Measurements from ENCODE around the gene ATPAF1.
"Not testable (repeated sequence)": the region's sequence is repeated elsewhere in the genome, so short reads cannot be mapped to it uniquely, and the experiment has no call there.

The ATPAF1 gene, protein sequence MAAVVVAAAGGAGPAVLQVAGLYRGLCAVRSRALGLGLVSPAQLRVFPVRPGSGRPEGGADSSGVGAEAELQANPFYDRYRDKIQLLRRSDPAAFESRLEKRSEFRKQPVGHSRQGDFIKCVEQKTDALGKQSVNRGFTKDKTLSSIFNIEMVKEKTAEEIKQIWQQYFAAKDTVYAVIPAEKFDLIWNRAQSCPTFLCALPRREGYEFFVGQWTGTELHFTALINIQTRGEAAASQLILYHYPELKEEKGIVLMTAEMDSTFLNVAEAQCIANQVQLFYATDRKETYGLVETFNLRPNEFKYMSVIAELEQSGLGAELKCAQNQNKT

DNA sequence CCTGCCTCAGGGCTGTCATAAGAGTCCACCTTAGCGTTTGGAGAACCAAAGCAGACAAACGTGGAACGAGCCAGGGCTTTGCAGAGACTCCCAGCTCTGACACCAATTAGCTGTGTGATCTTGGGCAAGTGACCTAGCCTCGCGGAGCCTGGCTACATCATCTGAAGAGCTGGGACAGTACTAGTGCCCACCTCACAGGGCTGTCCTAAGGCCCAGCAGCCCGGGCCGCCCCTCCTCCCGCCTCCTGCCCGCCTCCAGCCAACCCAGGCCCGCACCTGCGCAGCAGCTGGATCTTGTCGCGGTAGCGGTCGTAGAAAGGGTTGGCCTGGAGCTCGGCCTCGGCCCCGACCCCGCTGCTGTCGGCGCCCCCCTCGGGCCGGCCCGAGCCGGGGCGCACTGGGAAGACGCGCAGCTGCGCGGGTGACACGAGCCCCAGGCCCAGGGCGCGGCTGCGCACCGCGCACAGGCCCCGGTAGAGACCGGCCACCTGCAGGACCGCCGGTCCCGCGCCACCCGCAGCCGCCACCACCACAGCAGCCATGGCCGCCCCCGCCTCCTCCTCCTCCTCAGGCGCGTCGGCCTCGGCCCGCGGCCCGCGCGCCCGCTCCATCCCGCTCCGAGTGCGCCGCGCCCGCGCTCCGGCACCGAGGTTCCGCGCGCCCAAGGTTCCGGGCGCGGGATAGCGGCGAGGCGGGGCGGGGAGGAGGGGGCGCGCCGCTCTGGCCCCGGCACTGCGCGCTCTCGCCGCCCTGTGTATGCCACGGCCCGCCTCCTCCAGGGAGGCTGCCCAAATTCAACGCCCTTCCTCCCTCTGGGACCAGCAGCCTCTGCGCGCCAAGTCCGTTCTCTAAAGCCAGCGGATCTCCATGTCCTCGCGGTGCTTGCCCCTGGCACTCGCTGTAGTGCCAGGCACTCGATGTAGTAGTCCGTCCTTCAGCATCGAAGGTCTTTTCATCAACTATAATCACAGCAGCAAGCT lies at the start of gene ATPAF1:
Gene ATPAF1 (minus strand): TSS at position 583 of the 979 bp plus-strand sequence. CDS start 42 bp downstream, at position 541.
- DNase-seq (ENCODE audit: low spot score): peak; percentile 30

DNA sequence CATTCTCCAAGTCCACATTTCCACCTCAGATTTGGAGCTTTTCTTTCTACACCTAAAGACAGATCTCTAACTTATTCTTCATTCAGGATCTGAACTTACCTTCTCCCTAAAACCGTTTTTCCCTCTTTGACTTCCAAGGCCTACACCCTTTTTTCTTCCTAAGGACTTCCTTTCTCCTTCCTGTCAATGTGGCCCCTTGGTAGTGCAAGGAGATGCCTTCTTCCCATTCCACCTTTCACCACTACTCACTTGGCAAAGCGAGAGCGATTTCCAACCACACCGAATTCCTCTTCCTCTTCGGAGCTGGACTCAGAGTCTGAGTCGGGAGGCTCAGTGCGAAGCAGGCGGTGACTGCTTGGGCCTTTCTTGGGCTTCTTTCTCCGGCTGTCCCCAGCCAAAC lies 49.5 kb upstream of the ATPAF1 start:
- no peak for DNase-seq (ENCODE audit: low spot score)

DNA sequence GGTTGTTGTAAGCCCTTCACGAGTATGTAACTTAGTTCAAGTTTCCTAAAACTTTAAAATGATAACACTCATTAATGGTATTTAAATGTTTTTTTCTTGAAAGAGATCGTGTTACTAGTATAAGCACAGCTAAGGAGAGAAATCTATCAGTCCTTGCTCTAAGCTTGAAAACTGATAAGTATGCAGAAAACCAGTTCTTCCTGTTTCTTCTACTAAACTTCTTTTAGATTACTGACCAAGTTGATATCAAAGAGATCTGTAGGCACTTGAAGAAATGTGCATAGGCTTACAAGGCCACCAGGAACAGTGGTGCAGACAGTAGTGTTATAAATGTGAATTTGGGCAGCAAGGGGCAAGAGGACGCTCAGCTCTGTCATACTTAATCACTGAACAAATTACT lies 46.8 kb upstream of the ATPAF1 start:
- DNase-seq (ENCODE audit: low spot score): no peak

DNA sequence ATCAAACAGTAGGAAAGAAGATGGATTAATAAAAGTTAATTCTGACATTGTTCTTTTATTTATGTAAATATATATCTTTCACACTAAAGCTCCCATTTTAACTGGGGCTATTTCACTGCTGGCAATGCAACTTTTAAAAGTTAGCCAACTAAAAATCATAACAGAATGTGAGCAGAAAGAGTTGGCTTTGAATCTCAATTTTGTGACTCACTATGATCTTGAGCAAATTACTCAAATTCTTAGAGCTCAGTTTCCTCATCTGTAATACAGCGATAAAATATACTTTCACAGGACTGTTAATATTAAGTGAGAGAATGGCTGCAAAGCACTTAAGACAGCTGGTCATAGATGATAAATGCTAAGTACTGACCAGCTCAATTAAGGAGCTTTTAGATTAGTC lies 40.0 kb upstream of the ATPAF1 start:
- no peak for DNase-seq (ENCODE audit: low spot score)

DNA sequence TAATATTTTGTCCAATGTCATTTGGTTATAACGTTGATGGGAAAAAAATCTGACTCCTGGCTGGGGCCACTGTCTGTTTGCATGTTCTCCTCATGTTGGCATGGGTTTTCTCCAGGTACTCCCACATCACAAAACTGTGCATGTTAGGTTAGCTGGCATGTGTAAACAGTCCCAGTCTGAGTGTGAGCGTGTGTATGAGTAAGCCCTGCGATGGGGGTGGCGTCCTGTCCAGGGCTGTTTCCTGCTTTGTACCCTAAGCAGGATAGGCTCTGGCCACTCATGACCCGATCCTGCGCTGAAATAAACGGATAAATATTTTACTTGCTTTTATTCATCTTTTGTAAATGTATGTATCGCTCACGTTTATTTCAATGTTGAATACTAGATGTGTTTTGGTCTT lies 37.2 kb upstream of the ATPAF1 start:
- no peak for DNase-seq (ENCODE audit: low spot score)

DNA sequence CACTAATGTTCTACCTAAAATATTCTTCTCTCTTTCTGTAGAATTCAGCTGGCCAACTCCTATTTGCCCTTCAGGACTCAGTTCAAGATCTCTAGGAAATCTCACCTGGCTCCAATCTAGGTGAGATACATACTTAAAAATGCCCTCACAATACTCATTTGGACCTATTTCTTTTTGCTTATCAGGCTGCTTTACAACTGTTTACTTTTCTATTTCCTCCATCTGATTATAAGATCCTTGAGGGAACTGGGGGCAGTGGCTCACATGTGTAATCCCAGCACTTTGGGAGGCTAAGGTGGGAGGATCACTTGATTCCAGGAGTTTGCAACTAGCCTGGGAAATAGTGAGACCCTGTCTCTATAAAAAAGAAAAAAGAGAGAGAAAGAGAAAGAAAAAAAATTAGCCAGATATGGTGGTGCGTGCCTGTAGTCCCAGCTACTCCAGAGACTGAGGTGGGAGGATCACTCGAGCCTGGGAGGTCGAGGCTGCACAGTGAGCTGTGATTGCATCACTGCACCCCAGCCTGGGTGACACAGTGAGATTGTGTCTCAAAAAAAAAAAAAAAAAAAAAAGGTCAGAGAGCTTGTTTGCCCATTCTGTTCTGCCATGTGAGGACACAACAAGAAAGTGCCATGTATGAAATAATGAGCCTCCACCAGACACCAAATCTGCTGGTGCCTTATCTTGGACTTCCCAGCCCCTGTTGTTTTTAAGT lies 35.9 kb upstream of the ATPAF1 start:
- no peak for DNase-seq (ENCODE audit: low spot score)

DNA sequence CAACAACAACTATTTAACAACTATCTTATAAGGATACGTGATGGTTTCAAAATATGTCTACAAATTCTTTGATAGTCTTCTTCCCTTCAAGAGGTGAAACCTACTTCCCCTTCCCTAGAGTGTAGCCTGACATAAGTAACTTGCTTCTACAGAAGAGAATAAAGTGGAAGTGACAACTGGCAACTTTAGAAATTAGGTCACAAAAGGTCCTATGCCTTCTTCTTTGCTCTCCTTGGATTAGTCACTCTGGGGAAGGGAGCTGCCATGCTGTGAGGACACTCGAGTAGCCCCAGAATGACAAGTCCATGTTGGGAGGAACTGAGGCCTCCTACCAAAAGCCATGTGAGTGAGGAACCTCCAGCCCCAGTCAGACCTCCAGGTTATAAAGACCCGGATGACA lies 31.5 kb upstream of the ATPAF1 start:
- DNase-seq (ENCODE audit: low spot score): no peak

DNA sequence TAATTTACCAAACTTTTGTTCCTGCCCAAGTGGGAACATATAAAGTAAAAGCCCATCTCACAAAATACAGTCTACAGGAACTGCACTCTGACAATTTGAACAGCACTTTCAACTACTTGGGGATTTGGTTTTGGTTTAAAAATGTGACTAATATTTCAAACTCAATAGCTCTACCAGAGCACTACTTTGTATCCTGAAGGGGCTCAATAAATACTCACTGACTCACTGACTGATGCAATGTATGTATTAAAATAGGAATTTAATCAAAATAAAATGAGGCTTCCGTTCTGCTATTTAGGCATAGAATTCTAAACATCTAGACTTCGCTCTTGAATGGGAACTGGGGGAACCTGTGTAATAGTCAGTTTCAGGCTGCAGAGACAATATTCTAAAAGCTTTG lies 28.9 kb upstream of the ATPAF1 start:
- DNase-seq (ENCODE audit: low spot score): no peak

DNA sequence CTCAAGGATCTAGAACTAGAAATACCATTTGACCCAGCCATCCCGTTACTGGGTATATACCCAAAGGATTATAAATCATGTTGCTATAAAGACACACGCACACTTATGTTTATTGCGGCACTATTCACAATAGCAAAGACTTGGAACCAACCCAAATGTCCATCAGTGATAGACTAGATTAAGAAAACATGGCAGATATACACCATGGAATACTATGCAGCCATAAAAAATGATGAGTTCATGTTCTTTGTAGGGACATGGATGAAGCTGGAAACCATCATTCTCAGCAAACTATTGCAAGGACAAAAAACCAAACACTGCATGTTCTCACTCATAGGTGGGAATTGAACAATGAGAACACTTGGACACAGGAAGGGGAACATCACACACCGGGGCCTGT lies 26.5 kb upstream of the ATPAF1 start:
- DNase-seq (ENCODE audit: low spot score): not testable (repeated sequence)

DNA sequence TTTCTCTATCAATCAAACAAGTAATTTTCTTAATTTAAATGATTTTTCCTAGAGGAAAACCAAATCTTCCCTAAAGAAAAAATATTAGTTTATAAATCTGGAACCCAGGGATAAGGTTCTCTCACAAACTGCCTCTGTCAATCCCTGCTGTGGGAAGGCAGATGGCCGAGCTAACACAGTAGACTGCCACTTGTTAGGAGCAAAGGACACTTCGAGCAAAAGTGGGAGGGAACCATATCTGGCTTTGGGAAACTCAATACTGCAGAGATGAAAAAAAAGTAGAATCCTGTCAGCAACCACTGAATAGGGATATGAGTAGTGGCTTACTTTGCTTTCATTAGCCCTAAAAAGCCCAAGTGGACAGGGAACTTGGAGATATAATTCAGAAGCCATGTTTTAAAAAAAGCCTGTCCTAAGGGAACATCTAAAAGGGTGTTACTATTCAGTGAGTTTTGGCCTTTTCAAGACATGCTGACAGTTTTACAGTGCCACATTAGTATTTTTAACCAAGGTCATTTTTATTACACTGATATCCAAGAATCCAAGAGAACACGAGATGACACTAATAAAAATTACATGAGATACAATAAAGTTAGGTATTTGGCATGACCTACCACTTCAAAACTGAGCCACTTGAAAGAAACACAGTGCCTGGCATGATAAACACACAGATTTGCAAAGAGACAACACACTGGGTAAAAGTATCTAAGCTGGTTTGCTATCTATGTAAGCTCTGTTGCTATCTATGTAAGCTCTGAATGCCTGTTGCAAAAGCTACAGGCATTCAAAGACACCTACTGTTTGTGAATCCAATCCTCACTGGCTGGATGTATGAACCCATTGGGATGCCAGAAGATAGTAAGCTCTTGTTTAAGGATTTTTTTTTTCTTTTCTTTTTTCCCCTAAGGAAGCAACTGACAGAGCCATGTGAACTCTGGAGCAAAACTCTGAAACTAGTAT lies 24.9 kb upstream of the ATPAF1 start:
- peak; percentile 25 for DNase-seq (ENCODE audit: low spot score)

DNA sequence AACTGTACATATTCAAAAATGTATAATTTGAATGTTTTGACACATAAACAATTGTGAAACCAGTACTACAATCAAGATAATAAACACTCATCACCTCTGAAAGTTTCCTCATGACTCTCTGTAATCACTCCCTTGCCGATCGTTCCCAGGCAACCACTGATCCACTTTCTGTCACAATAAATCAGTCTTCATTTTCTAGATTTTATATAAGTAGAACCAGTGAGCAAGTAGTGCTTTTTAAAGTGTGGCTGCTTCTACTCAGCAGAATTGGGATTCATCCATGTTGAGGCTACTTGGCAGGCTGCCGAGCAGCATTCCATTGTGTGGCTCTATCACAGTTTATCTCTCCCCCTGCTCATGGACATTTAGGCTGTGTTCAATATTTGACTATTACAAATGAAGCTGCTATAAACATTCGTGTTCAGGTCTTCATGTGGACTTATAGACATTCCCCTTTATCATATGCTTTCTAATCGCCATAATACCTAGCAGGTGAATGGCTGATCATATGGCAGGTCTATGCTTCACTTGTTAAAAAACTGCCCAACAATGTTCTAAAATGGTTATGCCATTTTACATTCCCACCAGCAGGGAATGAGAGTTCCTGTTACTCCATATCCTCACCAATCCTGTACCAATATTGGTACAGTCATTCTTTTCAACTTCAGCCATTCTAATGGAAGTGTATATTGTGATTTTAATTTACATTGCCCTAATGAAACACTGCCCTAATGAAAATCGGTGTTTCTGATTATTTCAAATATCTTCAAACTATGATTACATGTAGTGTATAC lies 24.0 kb upstream of the ATPAF1 start:
- DNase-seq (ENCODE audit: low spot score): no peak

DNA sequence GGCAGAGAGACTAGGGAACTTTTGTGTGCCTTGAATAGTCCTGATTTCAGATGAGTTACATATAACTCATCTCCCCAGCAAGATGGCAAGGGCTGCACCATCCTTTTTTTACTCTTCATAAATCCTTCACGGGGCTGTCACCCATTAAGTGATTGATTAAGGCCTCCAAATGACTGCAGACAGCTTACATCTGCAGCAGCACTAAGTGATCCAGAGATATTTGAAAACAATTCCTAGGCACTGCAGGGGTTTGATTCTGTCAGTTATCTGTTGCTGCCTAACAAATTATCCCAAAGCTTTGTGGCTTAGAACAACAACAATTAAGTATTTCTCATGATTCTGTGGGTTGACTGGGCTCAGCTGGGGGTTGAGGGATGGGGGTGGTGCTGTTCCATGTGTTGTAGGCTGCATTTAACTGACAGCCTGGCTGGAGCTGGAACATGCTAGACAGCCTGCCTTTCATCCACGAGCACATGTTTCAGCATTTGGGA lies 22.8 kb upstream of the ATPAF1 start:
- no peak for DNase-seq (ENCODE audit: low spot score)

DNA sequence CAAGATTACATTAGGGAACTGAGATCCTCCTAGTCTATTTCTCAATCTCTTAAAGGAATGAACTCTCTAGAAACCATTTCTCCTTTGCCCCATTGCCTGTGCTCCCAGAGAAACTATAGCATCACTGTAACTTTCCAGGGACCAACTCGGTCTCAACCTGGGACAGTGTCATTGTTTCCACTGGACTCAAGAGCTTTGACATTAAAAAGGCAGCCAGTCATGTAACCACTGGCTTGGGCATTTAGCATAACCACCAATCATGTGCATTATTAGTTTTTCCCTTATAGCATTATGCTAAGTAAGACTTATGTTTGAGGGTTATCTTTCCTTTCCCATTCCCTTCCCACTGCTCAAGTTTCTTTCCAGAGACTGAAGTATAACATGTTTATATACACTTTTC lies 21.7 kb upstream of the ATPAF1 start:
- no peak for DNase-seq (ENCODE audit: low spot score)

DNA sequence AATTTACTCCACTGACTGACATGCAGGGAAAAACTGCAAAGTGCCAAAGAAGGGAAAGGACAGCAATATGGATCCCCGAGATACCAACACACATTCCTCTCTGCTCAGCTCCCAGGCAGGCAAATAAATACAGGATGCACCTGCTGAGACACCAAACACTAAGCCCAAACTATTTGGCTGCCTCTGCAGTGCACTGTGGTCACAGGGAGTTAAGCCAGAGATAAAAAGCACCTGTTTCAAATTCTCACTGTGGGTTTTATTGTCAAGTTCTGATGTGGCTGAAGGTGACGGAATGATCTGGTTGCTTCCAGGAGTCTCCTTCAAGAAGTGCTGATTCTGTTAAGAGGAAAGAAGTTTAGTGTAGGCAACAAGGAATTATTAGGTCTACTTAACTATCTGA lies 21.2 kb upstream of the ATPAF1 start:
- DNase-seq (ENCODE audit: low spot score): no peak

DNA sequence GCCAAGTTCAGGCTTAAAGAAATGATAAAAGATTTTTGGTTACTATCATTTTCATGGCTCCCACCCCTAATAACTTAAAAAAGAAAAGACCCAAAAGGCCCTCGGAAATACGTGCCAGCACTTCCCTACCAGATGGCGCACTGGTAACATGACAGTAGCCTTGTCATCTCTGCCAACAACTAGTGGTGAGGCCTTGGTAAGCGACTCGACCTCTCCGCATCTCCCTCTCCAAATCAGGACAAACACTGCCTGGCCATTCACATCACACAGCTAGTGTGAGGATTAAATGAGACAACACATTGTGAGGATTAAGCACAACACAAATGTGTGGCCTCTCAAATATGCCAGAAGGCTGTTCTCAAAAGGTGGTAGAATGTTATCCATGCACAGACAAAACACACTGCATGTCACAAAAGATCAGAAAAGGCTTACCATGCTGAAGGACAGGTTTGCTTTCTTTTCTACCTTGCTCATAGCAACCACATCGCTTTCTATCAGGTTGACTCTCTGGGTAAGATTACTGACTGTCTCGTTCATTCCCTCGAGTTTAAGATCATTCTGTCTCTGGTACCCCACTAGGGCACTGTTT lies 19.9 kb upstream of the ATPAF1 start:
- DNase-seq (ENCODE audit: low spot score): no peak

DNA sequence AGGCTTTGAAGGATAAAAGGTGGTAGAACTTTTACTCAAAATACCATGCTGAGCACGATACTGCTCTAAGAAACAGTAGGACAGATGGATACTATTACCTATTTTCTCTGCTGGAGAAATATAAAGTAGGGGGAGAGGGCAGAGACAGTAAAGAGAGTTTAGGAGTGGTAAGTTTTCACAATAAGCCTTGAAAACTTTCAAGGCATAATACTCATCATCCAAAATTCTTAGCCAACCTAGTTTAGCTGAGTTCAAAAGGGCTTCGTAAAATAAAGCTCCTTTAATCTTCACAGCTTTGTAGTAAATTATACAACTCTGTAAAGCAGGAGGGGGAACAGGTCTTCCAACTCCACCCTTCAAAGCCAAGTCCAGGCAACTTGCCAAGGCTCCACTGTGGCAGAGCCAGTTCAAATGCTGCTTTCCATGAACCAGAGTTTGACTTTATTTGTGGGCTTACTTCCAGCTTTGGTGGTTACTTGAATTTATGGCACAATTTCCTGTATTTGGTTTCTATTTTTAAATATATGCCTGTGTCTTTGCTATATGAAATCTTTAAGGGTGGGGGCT lies 19.0 kb upstream of the ATPAF1 start:
- no peak for DNase-seq (ENCODE audit: low spot score)

DNA sequence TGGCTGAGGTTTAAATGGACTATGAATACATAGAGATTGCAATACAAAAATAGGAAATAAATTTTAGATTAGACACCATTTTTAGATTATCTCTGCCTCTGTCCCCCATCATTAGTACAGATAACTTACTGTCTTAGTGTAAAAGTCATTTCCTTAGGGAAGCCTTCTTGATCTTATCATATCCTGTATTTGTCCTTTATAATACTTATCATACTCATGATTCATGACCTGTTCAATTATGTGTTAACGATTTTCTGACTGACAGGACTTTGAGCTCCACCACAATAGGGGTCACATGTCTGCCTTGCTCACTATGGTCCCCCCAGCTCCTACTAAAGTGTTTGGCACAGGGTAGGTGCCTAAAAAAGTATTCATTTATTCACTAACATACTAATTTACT lies 18.1 kb upstream of the ATPAF1 start:
- DNase-seq (ENCODE audit: low spot score): no peak

DNA sequence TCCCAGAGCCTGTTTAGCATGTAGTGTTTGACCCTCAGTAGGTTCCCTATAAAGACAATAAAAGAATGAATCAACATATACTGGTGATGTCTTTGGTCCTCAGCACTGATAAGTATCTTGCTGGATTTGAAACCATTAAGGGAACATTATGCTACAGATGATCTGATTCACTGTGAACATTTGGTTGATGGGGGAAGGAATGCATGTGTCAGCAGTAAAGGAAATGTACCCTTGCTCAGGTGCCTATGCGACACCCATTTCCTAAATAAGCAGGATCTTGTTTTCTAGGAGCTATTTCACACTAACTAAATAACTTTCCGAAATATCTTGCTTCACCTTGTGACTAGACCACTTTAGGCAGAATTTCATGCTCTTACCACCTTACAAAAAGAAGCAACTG lies 16.5 kb upstream of the ATPAF1 start:
- DNase-seq (ENCODE audit: low spot score): no peak

DNA sequence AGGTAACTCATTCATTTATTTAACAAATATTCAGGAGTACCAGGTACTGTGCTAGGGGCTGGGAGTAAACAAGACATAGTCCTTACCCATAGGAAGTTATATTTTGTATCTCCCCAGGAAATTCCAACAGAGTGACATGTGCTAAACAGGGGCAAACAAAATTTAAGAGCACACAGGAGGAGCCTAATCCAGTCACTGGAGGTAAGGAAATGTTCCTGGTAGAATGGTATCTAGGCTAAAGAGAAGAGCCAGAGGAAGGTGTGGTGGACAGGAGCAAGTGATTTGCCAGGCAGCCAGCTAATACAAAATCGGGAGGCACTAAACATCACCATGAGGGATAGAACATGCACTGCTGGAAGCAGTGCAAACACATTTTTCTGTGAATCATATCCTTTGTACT lies 13.9 kb upstream of the ATPAF1 start:
- DNase-seq (ENCODE audit: low spot score): no peak
